EH (cell line): ENCODE results near the gene DUSP19.

Source experiments
- DNase-seq: peaks from one replicate; pipeline ENCODE4 v3.0.0-alpha.2; 2015; ENCODE audit warnings: low read depth

Gene DUSP19

GRCh38 chr2:183125659-183126341 lies 47.3 kb downstream of the DUSP19 start:
- DNase-seq: no peak

GRCh38 chr2:183126635-183127034 lies 48.1 kb downstream of the DUSP19 start:
- no peak for DNase-seq

DNA sequence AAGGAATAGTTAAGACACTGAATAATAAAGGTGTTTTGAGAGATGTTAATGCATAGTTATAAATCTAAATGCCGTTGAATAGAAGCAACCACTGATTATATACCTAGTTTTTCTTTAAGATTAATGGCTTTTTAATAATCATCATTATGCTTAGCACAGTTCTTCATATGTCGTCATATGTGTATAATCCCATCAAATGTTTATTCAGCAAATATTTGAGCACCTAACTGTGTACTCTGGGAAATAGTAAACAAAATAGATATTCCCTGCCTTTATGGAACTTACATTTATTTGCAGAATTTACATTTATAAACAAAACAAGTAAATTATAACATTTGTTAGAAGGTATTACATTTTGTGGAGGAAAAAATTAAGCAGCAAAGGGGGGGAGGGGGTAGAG lies 55.5 kb downstream of the DUSP19 start:
- no peak for DNase-seq

DNA sequence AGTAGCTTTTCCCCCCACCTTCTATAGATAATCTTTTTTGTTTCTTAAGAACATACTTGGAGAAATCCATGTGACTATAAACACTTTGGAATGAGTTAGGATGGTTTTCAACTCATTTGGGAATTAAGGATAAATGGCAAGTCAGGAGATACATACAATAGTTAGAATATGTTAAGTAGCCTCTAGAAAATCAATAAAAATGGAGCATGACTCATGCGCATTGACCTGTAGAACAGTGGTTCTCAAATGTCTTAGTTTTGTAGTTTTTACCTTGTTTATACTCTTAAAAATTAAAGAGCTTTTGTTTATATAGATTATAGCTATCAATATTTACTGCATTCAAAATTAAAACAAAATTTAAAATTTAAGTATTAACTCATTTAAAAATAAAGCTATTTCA lies 70.4 kb downstream of the DUSP19 start:
- DNase-seq: peak; percentile 3

GRCh38 chr2:183149489-183149888 lies 70.9 kb downstream of the DUSP19 start:
- peak; percentile 82 for DNase-seq
